Sciatic nerve (tissue), 1 donor: ENCODE measurements around the gene RDX. TPM values are rescaled to one million over a fixed set of nuclear protein-coding genes. Genes with fewer than 3 reads are reported as not detected.

Experiments used
- total RNA-seq: library from RNA; stranded (reverse); fragmentation: NEBNext Ultra II Directional; extraction: Animal tissue kit (Norgen Biotek cat#: 25700); gene quantifications from one replicate; pipeline ENCODE4 v1.2.1, GENCODE V29; 2021
- donor health status: DM: no; HTN: no; CAD: no.

RDX gene
- total RNA-seq, 1 donor from 2014 or later: 195 TPM

Other genes with a start within 250 kb of the RDX start
- gene ZC3H12C, start 203.2 kb downstream of the RDX start, total RNA-seq: 30.4 TPM
- 10.5 TPM for gene FDX1, start 133.3 kb upstream of the RDX start, total RNA-seq